Hematopoietic multipotent progenitor cell treated with erythropoietin and hydrocortisone succinate and interleukin-3 and kit ligand, for 17 days (in vitro differentiated cells): Measurements from ENCODE around the gene C10orf71.

Source experiments
- DNase-seq: peaks from one replicate; pipeline ENCODE4 v3.0.0-alpha.2; 2015; ENCODE audit warnings: low spot score

The C10orf71 gene

DNA sequence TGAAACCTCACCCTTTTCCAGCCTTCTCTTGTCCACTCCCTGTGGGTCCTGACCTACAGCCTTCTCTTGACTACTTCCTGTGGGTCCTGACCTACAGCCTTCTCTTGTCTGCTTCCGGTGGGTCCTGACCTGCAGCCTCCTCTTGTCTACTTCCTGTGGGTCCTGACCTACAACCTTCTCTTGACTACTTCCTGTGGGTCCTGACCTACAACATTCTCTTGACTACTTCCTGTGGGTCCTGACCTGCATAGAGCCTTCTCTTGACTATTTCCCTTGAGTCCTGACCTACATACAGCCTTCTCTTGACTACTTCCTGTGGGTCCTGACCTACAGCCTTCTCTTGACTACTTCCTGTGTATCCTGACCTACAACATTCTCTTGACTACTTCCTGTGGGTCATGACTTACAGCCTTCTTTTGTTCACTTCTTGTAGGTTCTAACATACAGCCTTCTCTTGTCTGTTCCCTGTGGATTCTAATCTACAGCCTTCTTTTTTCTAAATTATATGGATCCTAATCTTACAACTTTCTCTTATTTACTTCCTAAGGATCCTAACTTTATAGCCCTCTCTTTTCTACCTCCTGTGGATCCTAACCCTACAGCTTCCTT lies 36.5 kb downstream of the C10orf71 start:
- DNase-seq: no peak

DNA sequence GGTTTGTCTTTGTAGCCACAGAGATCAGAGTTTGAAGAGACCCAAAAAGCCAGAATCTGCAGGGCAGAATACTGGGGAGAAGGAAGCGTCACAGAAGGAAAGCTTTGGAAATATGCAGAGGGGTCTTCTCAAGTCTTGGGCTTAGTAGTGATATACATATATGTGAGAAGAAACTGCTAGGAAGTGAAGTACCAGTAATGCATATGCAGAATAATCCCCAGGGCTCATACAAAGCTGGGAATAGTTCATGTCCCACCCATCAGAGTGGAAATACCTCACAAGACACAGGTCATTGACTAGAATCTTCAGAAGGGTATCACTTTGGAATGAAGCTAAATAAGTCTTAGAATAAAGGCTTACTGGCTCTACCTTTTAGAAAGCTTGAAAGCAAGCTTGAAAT lies 39.6 kb downstream of the C10orf71 start:
- no peak for DNase-seq

DNA sequence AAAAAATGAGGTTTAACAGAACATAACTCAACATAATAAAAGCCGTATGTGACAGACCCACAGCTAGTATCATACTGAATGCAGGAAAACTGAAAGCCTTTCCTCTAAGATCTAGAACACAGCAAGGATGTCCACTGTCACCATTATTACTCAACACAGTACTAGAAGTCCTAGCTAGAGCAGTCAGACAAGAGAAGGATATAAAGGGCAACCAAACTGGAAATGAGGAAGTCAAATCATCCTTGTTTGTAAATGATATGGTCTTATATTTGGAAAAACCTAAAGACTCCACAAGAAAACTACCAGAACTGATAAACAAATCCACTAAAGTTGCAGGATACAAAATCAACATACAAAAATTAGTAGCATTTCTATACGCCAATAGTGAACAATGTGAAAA lies 45.9 kb downstream of the C10orf71 start:
- DNase-seq: no peak

DNA sequence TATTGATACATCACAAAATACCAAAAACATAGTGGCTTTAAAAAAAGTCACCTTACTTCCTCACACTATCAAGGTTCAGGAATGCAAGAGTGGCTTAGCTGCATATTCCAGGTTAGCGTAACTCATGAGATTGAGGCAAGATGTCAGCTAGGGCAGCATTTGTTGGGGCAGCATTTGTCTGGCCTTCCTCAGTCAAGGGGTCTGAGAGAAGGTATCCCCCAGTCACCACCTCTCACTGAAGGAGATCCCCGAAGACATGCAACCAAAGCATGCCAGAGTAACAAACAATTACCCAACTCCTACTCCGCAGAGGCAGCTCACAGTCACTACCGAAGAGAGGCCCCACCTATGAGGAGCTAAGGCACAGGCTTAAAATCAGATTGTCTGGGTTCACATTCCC lies 48.4 kb downstream of the C10orf71 start:
- no peak for DNase-seq

DNA sequence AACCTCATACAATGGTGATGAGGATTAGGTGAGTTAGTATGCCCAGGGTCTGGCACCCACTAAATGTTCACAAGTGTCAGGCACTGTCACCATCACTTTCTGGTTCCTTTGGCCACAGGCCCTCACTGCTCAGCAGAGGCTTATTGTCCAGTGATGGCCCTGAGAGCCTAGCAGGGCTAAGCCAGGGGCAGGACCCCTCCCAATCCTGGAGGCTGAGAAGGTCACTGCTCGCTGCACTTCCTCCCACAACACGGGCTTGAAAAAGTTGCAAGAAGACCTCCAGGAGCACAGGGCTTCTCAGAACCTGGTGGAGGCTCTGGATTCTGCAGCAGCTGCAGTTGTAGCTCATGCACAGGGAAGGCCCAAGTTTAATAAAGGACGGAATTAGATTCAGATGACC lies 48.9 kb downstream of the C10orf71 start:
- no peak for DNase-seq

DNA sequence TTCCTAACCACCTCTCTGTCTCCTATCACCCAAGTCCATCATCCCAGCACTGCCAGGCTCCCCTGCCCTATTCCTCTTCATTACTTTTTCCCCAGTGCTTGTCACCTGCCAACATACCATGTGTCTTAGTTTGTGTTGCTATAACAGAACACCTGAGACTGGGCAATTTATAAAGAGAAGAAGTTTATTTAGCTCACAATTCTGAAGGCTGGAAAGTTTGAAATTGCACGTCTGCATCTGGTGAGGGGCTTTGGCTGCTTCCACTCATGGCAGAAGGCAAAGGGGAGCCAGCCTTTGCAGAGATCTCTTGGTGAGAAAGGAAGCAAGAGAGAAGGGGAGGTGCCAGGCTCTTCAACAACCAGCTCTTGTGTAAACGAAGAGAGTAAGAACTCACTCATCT lies 49.6 kb downstream of the C10orf71 start:
- DNase-seq: no peak

DNA sequence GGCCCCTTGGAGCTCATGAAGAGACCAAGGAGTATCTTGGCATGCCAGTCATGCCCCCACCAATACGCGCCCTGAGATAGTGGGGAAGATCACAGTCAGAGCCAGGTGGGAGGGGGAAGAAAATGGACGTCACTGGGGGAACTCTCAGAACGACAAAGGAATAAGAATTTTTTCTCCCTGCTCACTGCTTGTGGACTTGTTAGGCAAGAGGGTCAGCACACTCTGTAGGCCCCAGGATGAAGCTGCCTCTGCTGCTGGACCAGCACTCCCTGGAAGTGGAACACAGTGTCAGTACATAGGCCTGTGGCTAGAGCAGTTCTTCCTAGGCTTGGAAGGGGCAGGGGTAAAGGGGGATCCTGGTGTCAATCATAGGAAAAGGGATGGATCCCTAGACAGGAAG lies 50.4 kb downstream of the C10orf71 start:
- no peak for DNase-seq

DNA sequence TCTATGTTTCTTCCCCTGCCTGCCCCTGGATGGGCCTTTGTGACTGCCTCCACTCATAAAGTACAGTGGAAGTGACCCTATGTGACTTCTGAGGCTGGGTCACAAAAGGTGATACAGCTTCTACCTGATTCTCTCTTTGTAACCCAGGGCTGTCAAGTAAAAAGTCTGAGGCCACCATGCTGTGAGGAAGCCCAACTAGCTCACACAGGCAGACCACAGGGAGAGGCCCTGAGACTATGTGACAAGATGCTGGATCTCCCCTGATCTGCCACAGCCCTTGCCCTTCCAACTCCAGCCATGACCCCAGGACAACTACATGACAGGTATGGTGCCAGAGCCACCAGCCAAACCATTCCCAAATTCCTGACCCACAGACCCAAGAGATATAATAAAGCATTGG lies 51.2 kb downstream of the C10orf71 start:
- no peak for DNase-seq

DNA sequence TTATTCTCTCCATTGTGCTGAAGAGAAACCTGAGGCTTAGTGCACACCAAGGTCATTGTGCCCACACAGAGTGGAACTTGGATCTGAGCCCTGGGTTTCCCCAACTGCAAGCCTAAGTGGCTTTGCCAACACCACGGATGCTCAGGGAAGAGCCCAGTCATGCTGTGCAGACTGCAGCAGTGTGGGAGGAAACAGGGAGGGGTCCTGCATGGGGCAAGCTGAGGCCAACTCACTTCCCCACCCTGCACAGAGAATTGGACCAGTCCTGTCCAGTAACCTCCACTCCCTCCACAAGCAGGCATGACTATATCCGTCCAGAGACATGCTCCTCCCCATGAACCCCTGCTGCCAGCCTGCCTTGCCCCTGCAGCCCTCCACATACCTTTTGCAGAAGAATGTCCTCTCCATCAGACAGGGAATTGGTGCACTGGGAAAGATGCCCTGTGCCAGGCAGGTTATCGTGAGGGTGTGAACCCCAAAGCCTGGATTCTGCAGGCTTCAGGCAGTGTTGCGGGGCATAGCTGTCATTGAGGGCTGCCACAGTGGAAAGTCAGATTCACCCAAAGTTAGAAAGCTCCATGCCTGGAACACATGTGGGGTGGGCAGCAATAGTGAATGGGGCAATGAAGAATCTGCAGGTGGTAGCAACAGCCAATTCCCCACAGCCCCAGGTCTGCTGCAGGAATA lies 52.0 kb downstream of the C10orf71 start:
- DNase-seq: no peak

DNA sequence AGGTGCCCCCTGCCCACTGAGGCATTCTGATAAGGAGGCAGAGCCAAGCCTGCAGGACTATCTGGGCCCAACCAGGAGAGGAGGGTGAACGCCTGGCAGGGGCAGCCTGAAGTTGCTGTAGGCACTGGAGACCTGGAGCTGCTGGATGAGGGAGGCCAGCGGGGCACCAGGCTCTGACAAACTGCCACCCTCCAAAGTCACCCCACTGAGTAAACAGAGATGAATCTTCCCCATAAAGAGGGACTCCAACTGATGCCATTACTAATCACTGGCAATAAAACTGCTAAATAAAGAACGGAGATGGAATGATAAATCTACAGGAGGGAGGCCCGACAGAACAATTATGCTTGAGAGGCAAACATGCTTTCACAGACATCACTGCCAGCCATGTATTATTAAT lies 52.7 kb downstream of the C10orf71 start:
- no peak for DNase-seq

DNA sequence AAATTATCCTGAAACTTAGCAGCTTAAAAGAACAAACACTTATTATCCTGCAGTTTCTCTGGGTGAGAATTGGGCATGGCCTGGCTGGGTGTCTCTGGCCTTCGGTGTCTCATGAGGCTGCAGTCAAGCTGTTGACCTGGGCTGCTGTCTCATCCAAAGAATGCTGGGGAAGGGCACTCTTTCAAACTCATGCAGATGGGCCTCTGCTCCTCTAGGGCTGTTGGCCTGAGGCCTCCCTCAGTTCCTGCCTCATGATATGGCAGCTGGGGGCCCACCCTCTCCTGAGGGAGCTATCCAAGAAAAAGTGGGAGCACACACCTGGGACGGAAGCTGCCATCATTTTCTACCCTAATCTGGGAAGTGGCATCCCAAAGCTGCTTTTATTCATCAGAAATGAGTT lies 53.4 kb downstream of the C10orf71 start:
- no peak for DNase-seq

DNA sequence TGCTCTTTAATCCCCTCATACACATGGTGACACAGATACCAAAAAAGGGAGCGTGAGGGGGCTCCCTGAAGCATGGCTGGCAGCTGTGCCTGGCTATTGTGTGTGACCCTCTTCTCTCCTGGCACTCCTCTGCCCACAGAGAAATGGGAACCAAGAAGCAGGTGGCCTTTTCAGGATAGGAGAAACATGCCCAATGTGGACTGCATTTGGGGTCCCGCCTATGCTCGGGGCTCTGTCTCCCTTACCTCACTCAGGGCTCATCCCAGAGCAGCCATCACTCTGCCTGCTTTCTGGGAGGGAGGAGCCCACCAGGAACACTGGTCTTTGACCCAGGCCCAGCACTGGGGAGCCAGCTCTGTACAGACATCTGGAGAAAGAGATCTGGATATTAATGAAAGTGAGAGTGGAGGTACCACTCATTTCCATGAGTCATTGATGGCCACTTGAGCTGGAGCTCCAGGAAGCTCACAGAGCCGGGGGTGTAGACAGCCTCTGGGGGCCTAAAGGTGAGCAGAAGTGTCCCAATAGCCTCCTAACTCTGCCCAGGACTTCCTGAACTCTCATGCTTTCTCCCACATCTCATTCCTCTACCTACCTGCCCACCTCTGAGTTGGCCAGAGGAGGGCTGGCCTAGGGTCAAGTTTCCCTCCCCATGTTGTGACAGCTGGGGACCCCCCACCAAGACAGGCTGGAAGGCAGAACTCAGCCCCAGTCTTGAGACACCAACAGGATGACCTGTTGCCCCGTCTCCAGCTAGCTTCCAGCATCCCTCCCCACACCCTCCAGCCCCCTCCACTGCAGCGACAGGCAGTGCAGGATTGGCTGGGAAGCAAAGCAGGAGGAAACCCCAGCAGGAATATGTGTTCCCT lies 54.3 kb downstream of the C10orf71 start:
- no peak for DNase-seq

DNA sequence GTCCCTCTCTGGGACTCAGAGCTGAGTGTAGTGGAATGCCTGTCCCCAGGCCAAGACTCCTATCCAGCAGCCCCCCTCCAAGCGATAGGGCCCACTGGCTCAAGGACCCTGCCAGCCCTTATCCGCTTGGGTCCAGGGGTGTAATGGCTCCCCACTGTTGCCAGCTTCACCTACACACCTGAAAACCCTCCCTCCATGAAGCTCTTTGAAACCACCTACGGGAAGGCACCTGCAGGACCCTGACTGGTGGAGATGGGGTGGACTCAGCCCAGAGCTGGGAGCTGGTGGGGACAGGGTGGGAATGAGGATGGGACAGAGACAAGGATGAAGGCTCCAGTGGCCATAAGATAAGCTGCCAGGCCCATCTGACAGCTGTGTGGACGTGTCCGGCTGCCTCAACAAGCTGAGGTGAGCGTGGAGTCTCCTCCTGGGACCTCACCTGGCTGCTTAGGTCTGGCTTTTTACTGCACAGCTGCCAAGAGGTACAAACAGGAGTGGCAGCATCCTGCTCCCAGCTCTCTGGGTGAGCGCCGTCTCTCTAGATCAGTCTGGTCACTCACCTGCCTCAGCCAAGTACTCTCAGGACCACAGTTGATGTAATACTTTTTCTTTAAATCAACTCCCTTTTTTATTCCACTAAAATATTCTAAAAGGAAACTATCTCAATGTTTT lies 55.1 kb downstream of the C10orf71 start:
- no peak for DNase-seq

DNA sequence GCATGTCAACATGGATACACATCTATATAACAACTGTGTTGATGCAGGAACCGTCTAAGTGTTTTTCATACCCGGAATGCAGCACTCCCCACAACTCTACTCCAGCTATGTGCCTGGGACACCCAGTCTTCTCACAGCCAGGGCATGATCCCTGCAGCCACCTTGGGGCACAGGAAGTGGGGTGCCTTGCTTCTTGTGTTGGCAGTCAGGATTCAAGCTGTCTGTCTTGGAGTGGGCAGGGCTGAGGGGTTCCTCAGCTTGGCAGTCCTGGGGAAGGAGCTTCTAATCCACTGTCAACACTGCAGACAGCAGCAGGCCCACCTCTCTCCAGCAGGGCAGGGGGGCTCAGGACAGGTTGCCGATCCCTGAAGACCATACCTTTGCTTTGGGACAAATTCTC lies 55.6 kb downstream of the C10orf71 start:
- DNase-seq: no peak

DNA sequence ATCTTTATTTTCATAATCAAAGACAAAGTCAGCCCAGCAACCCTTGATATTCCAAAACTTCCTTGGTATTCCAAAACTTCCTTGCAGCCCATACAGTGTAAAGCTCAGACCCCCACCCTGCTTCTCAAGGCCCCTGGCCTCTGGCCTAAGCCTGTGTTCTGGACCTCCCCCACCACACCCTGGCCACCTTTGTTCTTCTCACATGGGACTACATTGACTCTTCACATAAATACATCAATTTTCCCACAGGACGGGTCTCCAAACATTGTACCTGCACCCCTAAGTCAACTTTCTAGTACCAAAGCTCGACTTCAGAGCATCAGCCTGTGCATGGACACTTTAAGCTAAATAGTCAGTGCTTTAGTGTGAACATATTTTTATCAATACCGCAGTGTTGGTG lies 56.3 kb downstream of the C10orf71 start:
- no peak for DNase-seq

DNA sequence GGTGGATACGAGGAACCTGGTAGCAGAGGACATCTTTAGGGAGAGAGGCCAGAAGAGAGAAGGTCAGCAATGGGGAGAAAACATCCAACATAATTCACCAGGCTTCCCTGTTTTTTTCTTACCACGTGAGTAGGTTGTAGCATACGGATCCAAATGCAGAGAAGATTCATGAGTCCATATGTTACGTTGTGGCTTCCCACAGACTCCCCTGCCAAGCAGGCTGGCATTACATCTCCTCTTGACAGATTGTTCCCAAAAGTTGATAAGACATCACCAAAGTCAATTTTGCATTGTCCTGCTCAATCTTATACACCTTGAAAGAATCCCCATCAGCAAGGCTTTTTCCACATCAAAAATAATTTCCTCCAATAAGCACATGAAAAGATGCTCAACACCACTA lies 57.2 kb downstream of the C10orf71 start:
- DNase-seq: no peak

DNA sequence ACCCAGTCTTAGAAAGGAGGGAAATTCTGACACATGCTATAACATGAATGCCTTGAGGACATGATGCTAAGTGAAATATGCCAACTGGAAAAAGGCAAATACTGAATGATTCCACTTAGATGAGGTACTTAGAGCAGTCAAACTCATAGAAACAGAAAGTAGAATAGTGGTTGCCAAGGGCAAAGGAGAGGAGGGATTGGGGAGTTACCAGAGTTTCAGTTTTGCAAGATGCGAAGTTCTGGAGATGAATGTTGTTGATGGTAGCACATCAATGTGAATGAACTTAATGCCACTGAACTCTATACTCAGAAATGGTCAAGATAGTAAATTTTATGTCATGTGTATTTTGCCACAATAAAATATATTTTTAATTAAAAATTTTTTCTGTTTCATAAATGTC lies 58.0 kb downstream of the C10orf71 start:
- no peak for DNase-seq

DNA sequence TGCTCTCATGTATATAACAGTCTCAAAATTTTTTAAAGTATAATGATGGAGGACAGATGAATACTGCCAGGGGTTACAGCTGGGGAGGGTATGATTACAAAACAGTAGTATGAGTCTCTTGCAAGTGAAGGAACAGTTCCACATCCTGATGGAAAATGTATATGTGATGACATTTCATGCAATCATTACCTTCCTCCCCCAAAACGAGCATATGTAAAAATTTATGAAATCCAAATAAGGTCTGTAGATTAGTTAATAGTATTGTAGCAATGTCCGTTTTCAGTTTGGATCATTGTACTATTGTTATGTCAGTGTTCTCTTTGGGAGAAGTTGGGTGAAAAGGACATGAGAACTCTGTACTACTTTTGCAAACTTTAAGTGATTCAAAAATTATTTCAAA lies 58.9 kb downstream of the C10orf71 start:
- DNase-seq: no peak

DNA sequence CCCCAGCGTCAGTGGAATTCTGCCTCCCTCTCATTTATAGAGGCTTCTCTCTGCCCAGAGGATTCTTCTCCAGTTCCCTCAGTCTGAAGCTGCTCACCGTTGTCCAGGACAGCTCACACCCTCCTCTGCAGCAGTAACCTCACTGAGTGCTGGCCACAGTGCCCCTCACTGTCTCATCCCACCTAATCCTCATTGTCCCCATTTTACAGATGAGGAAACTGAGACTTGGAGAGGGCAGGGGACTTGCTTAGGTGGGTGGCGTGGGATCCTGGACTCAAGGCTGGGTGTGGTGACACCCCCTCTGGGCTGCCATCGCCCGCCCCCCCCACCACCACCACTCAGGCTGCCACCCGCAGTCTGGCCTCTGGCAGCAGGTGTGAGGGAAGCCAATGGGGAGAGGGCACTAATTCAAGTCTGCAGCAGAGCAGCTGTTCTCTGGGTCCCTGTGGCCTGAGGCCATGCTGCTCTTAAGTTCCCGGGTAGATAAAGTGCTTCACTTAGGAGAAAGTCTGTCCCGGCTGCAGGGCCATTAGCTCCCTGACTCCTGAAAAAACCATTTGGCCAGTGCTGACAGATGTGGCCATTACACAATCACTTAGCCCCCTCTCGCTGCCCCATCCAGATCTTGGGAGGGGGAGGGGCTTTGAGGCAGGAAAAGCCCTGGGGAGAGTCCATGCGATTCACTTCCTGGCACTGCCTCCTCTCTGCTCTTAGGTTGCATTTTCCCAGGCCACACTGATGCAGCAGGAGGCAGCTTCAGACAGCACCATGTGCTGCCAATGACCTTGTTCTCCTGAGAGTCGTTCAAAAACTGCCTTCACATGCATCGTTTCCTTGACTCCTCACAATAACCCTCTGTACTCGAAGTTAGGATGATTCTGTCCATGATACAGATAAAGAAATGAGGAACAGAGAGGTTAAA lies 60.6 kb downstream of the C10orf71 start:
- DNase-seq: no peak

DNA sequence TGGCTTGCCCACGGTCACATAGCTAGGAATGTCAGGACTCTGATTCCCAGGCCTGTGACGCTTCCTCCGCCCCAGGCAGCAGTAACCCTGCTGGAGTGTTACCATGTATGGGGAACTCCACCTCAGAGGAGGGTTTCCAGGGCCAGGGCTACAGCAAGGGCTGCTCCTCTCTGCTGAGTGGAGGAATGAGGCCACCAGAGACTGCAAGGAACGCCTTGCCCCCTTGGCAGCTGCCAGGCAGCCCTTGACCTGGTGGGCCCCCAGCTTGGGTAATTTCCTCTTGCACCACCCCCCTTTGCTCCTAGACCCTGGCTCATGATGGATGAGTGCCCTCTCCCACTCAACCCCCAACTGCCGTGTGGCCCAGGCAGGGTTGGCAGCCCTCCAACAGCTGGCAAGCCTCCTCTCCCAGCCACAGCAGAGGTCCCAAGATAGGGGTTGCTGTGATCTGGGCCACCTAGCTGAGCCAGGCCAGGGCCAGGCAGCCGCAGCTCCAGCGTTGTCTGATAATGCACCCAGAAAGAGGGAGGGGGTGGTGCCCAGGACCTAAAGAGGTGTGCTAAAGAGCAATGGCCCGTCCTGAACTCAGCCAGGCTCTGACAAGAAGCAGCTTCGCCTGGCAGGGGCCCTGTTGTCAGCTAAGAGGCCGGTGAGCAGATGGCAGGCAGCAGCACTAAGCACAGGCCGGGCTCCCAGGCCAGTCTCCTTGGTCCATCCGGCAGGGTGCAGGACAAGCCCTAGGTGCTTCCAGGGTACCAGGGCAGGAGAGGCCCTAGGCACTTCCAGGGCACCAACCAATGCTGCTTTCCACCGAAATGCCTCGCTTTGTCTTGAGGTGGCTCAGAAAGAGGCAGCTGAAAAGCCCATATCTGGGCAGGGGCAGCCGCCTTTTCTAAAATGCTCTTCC lies 61.6 kb downstream of the C10orf71 start:
- no peak for DNase-seq

DNA sequence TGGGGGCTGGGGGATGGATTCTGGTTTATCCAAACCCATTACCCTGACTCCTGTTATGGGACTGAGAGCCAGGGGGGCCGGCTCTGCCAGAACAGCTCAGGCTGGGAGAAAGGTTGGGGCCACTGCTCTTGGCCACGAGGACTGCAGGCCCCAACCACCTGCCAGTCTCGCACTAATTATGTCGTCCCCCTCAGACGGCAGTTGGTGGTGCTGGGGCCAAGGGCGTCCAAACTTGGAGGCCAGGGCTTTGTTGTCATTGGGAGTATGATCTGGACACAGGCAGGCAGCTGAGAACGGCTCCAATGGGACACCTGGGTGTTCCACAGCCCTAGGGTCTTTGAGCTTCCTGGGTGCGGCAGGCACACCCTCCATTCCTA lies 62.2 kb downstream of the C10orf71 start:
- no peak for DNase-seq
